HG03521 (cell line): ENCODE data around the gene RGS3.

Experiments used
- ATAC-seq: cut with Tn5 transposase; IDR thresholded peaks from one replicate; pipeline ENCODE4 v1.9.1; 2021; ENCODE audit warnings: mild to moderate bottlenecking, moderate library complexity; ENCODE audit not compliant: unreplicated experiment

The RGS3 gene

GRCh38 chr9:113464286-113464660, 746 bp downstream of the RGS3 start:
- no peak for ATAC-seq

- ATAC-seq, result no peak
Measured at GRCh38 chr9:113465599-113466140, 2.1 kb downstream of the RGS3 start.

DNA sequence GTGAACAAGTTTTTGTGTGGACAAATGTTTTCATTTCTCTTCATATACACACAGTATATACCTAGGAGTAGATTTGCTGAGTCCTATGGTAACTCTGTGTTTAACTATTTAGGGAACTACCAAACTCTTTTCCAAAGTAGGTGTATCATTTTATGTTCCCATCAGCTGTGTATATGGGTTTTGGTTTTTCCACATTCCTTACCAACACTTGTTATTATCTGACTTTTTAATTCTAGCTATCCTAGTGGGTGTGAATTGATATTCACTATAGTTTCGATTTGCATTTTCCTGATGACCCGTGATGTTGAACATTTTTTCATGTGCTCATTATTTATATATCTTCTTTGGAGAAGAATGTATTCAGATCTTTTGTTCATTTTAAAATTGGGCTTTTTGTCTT, 3.7 kb downstream of the RGS3 start:
- no peak for ATAC-seq

DNA sequence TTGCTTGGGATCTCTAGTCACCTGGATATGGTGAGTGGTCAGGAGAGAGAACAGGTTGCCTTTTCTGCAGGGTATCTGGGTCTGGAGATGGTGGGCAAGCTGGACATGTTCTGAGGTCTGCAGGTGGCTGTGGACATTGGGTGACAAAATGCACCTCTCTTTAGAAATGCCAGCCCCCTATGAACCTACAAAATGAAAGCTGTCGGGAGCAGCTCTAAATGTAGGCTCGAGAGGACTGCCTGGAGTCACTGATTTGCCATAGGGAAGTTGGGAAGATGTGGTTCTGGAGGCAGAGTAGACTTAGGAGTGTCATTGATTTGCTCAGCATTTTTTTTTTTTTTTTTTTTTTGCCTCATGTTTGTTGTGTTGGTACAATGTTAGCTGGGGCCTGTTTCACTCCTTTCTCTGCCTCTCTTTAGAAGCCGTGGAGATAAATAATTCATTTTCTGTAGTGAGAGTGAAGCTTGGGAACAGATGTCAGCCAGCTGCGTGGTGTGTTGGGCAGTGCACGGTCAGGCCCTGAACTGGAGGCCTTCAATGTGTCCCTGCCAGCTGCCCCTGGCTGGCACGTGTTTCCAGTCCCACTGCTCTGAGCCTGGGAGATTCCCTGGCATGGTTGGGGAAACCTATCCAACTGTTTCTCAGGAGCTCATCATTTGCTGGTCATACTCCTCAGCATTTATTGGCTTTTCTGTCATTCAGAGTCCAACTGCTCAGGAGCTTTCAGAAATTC, 5.4 kb downstream of the RGS3 start:
- no peak for ATAC-seq

- ATAC-seq, result no peak
Measured at GRCh38 chr9:113471143-113471542, 7.6 kb downstream of the RGS3 start.

DNA sequence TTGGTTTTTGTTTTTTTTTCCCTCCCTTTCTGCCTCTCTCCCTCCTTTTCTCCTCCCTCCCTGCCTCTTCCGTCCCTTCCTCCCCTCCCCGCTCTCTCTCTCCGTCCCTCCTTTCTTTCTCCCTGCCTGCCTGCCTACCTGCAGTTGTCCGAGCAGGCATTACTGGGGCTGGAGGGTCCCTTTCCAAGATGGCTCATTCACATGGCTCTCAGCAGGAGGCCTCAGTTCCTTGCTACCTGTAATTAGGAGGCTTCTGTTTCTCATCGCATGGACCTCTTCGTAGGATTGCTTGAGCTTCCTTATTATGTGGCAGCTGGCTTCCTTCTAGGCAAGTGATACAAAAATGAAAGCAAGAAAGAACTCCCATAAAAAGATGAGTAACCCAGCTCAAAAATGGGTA, 8.0 kb downstream of the RGS3 start:
- no peak for ATAC-seq

DNA sequence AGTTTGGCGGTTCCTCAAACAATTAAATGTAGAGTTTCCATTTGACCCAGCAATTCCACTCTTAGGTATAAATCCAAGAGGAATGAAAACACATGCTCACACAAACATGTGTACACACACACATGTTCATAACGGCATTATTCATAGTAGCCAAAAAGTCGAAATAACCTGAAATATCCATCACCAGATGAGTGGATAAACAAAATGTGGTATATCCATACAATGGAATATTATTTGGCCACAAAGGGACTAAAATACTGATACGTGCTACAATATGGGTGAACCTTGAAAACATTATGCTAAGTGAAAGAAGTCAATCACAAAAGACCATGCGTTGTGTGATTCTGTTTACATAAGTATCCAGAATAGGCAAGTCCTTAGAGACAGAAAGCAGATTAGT, 8.7 kb downstream of the RGS3 start:
- ATAC-seq, result no peak

DNA sequence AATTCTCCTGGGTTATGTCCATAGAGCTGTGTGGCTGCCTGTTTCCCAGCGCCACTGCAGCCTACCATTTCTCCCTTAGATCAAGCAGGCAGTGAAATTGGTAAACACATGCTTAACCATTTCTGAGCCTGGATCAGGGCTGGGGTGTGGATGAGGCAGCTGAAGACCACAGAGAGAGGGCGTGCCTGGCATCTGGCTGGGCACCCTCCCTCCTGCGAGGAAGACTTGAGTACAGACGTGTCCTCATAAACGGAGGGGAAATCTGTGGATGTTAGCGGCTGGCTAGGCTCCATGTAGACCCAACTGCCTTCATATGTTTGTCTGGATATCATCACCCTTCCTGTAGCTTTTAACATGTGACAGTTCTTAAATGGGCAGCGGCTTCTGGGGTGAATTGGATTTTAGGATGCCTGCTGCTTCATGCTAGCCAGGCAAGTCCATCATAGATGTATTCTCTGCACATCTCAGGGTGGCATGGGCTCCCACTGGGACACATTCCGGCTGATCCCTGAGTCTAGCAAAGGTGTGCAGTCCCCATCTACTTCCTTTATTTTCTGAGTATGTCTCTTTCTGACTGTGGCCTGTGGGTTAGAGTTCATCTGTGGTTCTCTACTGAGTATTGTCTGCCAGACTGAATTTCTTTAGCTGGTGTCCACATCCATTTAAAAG, 11.0 kb downstream of the RGS3 start:
- no peak for ATAC-seq

GRCh38 chr9:113475031-113475430, 11.5 kb downstream of the RGS3 start:
- ATAC-seq, result no peak

DNA sequence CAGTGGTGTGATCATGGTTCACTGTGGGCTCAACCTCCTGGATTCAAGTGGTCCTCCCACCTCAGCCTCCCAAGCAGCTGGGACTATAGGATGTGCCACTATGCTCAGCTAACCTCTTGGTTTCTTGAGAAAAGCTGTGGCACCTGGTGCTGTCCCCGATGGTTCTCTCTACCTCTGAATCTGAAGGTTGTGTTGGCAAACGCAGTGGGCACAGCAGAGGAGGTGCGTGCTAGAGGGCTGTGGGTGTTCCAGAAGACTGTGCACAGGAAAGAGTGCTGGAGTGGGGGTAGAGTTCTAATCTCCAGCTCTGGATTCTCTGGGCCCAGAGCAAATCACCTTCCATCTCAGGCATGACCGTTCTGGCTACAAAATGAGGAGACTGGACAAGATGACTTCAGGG, 12.5 kb downstream of the RGS3 start:
- no peak for ATAC-seq

DNA sequence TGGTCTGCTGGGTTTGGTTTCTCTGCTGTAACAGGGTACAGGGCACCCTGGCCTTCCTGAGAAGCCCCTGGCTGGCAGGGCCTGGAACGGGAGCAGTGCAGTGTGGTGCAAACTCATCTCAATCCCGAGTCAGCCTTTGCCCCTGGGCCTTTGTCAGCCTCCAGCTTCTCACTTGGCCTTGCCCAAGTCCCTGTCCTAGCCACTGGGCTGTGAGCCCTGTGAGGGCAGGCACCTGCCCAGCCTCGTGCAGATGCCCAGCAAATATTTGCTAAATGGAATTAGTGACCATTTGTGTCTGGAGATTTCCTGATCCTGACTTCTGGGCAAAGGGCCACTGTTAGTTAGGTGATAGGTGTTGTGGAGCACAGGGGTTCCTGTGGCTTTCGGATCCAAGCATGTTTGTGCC, 13.0 kb downstream of the RGS3 start:
- ATAC-seq, result no peak

DNA sequence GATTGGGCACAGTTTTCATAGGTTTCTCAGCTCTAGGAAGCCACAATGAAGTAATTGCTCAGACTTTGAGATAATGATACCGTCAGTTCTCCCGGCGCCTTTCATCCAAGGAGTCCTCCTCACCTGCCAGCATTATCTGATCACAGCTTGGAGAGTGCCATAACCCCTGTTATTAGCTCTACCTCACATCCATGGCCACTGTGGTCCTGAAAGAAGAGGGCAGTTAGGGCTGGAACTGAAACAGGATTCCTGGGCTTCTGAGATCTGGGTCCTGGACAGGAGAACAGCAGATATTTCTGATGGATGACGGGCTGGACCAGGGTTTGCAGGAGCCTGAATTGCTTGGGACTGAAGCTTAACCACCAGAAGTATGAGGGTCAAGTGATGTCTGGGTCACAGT, 13.5 kb downstream of the RGS3 start:
- ATAC-seq, result no peak

DNA sequence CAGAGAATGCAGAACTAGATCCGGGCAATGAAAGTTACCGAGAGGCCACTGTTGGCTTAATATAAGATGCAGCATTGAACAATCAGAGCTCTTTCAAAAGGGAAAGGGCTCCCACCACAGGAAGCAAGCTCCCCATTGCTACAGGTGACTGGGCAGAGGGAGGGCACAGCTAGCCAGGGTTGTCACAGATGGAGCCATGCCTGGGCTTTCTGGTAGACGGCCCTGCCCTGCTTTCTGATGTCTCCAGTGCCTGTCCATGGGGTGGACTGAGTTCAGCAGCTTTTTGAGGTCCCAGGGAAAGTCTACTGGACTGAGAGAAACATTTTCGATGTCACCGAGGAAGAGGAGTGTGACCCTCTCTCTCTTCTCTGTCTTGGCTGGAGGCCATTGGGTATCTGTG, 14.1 kb downstream of the RGS3 start:
- no peak for ATAC-seq

DNA sequence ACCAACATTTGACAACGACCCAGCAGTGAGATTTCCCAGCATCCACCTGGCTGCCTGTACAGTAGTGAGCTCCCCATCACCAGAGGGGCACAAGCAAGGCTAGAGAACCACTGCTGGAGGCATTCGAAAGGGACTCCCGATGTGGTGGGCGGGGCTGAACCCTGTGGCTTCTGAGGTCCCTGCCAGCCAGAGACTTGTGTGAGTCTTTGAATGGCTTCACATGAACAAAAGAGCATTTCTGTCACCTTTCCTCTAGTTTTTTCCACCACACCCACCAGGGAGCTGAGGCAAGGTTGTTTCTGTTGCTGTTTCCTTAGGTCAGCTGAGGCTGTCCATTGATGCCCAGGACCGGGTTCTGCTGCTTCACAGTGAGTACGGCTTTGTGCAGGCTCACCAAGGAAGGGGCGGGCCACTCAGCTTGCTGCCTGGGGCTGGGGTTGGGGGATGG, 15.7 kb downstream of the RGS3 start:
- ATAC-seq, result no peak

GRCh38 chr9:113480612-113481011, 17.1 kb downstream of the RGS3 start:
- no peak for ATAC-seq

- ATAC-seq, result no peak
Measured at GRCh38 chr9:113481176-113481787, 17.8 kb downstream of the RGS3 start.

- no peak for ATAC-seq
Measured at GRCh38 chr9:113482341-113482740, 18.8 kb downstream of the RGS3 start.

GRCh38 chr9:113482991-113483675, 19.6 kb downstream of the RGS3 start:
- no peak for ATAC-seq

DNA sequence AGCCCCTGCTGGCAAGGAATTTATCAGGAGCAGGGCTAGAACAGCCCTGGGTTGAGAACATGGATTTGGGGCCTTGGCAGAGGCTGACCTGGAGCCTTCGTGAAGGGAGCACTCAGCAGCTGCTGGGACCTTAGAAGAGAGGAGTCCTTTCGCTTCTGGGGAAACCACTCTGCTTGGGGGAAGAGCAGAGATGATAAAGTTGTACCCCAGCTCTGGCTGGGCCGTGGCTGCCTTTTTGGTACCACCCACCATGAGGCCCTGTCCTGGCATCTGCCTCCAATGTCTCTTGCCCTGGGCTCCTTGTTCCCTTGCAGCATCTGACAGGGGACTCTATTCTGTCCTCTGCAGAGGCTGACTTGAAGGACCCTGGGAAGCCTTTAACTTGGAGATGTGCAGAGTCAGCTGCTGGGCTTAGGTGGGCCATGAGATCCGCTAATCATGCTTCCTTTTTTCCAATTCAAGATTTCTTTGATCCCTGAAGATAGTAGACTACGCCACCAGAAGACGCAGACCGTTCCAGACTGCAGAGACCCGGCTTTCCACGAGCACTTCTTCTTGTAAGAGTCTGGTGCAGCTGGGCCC, 20.2 kb downstream of the RGS3 start:
- ATAC-seq, result no peak

DNA sequence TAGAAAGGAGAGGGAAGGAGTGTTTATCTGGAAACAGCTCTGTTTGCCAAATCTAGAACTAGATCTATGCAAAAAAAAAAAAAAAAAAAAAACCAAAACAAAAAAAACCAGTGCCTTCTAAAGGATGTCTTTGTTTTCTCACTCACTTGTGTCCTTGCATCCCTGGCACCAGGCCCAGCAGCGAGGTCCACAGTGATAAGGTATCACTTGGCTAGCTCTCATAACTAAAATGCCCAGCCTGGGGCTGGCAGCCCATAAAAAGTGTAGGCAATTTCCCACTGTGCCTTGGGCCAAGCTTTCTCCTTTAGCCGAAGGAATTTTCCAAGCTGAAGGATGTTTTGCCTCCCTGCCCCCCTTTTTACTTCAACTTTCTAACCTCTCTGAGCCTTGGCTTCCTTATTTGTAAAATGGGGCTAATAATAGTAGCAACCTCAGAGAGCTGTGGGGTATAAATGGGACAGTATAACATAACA, 20.8 kb downstream of the RGS3 start:
- ATAC-seq, result no peak

DNA sequence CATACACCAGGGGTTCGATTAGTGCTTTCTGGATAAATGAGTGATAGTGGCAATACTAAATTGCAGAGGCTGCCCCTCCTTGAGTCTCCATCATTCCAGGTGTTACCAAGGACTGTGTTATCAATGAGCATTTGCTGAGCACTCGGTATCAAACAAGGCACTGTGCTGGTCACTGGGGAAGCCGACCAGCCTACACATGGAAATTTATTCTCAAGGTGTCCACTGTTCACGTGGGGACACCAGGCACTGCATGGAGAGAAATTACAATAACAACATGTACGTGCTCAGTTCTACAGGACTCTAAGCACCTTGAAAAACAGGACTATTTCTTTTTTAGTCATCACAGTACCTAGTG, 22.2 kb downstream of the RGS3 start:
- no peak for ATAC-seq
